Hematopoietic multipotent progenitor cell (in vitro differentiated cells): ENCODE data around the gene PTPN13. TPM values are rescaled to one million over a fixed set of nuclear protein-coding genes. Genes with fewer than 3 reads are reported as not detected.
A peak's percentile ranks its signal among the peaks of the same experiment; 100 is the strongest.
"Not testable (repeated sequence)": the region's sequence is repeated elsewhere in the genome, so short reads cannot be mapped to it uniquely, and the experiment has no call there.

ENCODE experiments used
- DNase-seq, 3 donors: peaks; one replicate each; pipeline ENCODE4 v3.0.0-alpha.2; 2011 to 2015; ENCODE audit warnings: low read depth in 2 of 3, low spot score in 2 of 3
- total RNA-seq: library from RNA; depleted of rRNA; stranded (reverse); fragments of >200 nt; gene quantifications from one replicate; pipeline ENCODE4 v1.2.3, GENCODE V29; 2012

The PTPN13 gene
- total RNA-seq, 1 donor = 0.81 TPM

DNA sequence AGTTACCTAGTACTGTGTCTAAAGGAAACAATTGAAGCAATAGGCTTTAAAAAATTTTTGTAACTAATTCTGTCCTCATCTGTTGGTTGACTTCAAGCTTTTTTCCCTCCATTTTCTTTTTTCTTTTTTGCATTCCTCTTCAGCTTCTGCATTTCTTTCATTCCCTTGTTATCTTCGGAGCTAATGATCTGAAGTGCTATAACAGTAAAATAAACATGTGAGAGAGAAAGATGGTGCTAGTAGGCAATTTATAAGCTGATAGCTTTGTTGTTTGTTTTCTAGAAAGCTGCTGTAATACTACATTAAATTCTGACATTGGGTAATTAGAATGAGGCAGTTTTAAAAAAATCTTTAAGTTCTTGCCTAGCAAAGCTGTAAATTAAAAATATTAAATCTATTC is 37.1 kb downstream of the PTPN13 start:
- DNase-seq = no peak

DNA sequence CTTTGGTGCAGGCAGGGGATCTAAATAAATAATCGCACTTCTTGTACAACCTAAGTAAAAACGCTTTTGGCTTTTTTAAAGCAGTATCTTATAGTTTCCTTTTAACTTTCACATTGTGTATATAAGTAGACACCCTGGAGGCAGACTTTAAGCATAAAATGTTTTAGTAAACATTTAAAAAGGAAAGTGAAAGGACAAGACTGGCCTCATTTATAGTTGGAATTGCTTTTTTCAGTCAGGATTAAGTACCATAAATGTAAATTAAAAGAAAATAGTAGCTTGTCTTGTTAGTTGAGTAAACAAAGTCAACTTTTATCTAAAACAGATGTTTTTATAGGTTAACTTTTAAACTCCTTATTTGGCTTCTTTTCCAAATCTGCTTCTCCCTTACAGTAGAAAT is 39.7 kb downstream of the PTPN13 start:
- peak in 1 of 3 donors; percentile 27 for DNase-seq

DNA sequence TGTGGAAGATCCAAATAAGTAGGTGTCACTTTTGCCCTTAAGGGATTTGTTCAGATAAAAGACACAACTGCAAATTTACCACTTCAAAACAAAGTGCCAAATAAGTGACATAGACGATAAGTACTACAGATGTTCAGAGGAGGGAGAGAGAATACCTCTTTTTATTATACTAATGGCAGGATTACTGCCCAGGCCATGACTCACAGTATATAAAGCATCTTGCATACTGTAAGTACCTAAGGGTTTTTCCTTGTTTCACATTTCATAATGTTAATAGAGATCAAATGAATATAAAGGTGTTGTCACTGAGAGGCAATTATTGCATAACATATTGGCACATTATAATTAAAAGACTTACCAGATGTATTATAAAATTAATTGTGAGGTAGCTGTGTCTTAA is 46.4 kb downstream of the PTPN13 start:
- no peak for DNase-seq

DNA sequence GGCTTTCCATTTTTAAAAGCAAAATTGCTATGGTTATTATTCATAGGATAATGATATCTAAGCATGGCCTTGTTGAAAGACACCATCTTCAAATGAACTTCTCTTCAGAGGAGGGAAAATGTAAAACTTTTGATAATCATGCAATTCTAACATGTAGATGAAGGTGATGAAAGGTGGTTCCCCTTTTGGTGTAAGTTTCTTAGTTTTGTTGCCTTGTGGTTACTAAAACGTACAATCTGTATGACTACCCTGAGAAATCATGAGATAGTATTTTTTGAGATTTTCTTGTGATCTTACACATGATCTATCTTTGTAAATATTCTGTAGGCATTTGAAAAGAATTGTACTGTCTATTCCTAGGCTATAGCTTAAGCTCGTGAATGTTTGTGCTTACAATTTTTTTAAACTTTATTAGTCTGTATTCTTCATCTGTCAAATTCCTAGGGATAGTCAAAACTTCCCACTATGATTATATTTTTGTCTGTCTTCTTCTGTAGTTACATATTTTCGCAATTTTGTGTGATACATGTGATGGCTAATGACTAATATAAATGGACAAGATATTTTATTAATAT is 47.5 kb downstream of the PTPN13 start:
- DNase-seq = peak in 1 of 3 donors; percentile 17

DNA sequence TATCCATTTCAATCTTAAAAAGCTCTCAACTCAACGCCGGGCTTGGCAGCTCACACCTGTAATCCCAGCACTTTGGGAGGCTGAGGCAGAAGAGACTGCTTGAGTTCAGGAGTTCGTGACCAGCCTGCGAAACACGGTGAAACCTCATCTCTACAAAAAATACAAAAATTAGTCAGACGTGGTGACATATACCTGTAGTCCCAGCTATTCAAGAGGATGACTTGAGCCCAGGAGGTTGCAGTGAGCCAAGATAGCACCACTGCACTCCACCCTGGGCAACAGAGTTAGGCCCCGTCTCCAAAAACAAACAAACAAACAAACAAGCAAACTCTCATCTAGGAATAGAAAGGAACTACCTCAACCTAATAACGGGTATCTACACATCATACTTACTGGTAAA is 50.8 kb downstream of the PTPN13 start:
- DNase-seq = no peak

DNA sequence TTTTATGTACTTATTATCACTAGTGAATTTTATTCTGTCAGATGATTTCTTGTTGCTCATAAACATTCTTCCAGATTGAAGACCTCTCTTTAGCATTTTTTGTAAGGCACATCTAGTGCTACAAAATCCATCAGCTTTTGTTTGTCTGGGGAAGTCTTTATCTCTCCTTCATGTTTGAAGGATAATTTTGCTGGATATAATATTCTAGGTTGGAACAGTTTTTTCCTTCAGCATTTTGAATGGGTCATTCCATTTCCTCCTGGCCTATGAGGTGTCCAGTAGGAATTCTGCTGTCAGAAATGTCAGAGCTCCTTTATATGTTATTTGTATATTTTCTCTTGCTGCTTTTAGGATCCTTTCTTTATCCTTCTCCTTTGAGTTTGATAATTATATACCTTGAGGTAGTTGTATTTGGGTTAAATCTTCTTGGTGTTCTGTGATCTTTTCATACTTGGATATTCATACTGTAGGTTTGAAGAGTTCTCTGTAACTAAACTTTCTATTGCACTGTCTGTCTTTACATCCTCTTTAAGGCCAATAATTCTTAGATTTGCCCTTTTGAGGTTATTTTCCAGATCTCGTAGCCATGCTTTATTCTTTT is 58.3 kb downstream of the PTPN13 start:
- no peak for DNase-seq

DNA sequence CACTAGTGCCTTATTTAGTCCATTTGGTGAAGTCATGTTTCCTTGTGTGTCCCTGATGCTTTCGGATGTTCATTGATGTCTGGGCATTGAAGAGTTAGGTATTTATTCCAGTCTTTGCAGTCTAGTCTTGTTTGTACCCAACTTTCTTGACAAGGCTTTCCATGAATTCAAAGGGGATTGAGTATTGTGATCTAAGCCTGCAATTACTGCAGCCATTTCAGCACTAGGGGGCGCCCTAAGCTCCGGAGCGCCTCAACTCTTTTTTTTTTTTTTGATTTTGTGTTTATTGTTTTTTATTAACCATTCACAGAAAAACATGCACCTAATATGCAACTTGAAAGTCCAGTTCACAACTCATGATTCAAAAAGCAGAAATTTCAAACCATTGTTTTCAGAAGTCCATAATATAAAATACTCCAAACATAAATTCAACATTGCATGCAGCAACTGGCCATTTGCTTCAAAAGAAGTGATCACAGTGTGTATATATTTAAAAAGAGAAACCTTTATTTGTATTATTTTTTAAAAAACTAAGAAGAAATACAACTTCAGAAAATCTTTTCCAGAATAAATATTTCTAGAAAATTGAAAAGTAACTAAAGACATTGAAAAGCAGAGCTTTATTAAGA is 59.2 kb downstream of the PTPN13 start:
- no peak for DNase-seq

DNA sequence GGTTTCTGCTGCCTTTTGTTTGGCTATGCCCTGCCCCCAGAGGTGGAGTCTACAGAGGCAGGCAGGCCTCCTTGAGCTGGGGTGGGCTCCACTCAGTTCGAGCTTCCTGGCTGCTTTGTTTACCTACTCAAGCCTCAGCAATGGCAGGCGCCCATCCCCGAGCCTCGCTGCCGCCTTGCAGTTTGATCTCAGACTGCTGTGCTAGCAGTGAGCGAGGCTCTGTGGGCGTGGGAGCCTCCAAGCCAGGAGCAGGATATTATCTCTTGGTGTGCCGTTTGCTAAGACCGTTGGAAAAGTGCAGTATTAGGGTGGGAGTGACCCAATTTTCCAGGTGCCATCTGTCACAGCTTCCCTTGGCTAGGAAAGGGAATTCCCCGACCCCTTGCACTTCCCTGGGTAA is 62.7 kb downstream of the PTPN13 start:
- not testable (repeated sequence) for DNase-seq

DNA sequence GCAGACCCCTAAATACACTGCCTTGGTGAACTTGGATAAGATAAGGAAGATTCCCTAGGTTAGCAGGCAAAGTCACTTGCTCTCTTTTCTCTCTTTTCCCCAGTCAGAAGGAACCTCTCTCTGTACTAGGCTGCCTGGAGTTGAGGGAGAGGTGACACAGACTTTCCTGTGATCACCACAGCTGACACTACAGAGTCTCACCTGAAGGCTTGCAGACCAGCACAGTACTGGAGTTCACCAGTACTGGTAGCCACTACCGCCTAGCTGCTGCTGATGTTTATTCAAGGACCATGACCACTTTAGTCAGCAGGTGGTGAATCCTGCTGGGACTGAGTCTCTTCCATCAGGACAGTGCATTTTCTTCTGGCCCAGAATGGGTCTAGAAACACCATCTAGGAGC is 63.3 kb downstream of the PTPN13 start:
- DNase-seq = no peak

DNA sequence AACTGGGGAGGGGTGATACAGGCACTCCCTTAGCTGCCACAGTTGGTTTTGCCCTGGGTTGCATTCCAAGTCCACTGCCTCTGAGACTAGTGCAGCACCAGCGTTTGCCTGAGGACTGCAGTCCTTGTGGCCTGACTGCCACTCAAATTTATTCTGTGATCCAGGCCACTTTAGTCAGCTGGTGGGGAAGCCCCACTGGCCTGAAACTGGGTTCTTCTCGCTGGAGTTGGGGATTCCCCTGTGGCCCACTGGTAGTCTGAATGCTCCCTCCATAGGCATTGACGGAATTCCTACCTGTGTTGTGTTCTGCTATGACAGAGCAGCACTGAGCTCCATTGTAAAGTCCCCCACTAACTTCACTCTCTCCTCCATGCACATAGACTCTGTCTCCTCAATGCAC is 63.8 kb downstream of the PTPN13 start:
- no peak for DNase-seq

DNA sequence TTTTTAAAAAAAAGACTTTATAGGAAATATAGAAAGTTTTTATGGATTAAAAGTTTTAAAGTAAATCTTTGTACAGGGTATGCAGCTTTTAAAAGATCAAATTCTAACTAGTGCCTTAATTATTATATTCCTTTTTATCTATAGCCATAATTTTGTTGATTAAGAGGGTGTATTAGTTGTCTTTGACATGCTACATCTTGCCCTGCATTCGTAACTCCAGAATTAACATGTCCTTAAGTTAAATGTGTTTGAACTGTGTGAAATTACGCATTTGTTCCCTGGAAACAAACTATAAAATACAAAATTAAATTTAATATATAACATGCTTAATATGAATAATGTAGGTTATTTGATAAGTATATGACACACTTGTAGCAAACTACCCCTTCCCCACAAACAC is 66.3 kb downstream of the PTPN13 start:
- no peak for DNase-seq

DNA sequence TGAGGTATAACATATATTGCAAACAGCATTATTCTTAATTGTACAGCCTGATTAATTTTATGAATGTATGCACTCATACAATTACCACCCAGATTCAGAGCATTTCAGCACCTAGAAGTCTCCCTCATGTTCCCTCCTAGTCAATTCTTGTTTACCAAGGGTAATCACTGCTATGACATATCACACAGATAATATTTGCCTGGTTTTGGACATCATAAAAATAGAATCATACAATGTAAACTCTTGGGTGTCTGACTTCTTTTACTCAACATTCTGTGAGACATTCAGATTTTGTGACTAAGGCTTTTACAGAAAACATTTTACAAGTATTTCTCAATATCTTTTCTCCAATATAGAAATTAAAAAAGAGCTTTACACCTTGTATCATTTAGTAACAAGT is 66.9 kb downstream of the PTPN13 start:
- no peak for DNase-seq

DNA sequence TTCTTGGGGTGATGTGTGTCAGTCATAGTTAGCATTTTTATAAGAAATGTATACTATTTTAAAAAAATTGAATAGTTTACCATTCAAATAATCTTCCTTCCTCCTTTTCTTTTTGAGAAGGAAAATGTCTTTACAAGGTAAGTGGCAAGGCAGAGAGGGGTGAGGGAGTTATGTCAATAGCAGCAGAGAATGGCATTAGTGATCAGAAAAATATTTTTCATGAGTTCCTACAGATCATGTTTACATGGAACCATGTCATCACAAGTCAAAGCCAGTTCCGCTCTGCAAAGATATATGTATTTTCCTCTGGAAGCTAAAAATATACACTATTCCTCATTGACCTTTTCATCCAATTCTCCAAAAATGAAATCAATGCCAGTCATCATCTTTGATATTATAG is 67.3 kb downstream of the PTPN13 start:
- no peak for DNase-seq

DNA sequence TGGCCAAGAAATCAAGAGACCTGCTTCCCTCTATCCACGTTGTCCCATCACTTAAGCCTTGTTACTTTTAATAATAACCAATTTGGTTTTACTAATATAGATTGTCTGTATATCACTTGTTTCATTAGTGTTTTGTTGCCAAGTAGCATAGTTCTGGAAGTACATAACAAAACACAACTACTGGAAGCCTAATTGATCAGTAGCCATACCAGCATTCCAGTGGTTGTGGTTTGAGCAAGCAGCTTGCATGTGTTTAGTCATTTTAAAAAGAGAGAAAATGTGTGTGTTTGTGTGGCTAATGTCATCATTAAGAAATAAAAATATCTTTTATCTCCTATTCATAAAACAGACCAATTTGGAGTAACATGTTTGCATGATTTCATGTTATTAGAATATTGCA is 70.8 kb downstream of the PTPN13 start:
- DNase-seq = no peak

DNA sequence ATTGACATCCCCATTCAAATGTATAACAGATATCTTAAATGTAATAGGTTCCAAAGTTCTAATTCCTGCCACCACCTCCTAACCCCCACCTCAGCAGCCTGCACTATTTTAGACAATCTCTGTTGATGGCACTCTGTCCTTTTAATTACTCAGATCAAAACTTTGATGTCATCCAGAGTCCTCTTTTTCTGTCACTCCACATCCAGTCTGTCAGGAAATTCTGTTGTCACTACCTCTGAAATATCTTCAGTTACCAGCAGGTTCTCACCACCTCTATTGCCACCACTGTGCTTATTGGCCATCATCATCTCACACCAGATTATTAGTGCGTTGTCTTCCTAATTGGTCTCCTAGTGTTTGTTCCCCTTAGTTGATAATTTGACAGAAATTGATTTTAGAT is 76.2 kb downstream of the PTPN13 start:
- no peak for DNase-seq

DNA sequence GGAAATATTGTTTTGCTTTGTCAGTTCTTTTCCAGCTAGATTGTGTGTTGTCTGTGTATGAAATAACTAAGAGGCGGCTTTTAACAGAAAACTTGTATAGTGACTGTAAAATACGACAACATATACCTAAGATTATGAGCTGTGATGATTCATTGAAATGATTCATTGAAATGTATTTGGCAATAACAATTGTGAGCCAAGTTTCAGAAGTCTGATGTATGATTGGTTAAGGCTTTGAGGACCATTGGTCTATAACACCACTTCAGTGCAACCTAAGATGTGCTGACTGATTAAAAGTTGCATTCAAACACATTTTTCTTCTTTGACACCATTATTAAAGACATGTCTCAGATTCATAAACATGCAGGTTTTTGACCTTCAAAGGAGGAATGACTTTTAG is 76.6 kb downstream of the PTPN13 start:
- no peak for DNase-seq

DNA sequence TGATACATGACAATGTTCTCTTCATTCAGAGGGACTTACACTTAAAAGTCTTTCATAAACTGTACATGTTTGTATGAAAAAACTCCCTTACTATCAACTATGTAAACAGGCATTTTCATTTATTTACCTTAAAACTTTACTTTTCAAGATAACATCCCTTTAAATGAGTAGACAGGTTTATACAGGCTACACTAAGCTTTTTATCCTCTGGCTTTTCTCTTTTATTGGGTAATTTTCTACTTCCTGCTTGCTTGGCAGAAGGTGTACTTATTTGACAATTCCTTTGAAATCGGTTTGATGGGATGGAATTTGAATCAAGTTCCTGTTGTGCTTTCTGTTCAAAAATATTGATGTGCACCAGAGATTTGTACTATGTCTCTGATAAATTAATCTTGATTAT is 81.4 kb downstream of the PTPN13 start:
- no peak for DNase-seq

DNA sequence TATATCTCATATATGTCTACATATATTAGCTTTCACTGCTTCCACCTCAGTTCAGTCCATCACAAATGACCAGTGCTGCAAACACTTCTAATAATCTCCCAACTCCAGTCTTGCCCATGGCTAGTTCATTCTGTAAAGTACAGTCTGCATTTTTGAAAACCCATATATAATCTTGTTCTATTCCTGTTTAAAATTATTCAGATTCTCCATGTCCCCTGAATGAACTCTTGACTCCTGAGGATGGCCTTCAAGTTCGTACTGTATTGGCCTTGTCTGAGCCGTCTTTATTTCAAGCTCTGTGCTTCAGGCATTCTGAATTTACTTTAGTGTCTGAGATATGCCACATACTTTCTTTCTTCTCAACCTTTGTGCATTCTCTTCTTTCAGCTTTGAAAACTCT is 84.7 kb downstream of the PTPN13 start:
- DNase-seq = no peak

DNA sequence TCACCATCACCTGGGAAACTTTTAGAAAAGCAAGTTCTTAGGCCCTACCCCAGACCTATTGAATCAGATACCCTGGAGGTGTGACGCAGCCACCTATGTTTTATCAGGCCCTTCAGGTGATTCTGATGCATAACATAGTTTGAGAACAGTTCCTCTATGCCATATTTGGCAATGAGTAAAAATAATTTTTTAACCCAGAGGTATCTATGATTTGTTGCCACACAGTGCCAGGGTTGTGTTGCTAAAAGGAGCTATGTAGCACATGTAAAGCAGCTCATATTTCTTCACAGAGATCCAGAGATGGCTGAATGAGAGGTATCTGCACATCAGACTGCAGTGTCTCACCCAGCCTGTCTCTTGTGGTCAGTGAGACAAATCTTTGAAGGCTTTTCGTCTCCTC is 85.3 kb downstream of the PTPN13 start:
- DNase-seq = no peak

DNA sequence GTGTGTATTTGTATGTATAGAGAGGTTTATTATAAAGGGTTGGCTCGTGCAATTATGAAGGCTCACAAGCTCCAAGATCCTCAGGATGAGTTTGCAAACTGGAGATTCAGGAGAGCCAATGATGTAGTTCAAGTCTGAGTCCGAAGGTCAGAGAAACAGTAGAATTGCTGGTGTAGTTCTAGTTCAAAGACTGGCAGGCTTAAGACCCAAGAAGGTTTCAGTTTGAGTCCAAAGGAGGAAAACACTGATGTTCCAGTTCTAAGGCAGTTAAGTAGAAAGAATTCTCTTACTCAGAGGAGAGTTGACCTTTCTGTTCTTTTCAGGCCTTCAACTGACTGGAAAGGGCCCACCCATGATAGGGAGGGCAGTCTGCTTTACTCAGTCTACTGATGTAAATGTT is 89.1 kb downstream of the PTPN13 start:
- DNase-seq = no peak

DNA sequence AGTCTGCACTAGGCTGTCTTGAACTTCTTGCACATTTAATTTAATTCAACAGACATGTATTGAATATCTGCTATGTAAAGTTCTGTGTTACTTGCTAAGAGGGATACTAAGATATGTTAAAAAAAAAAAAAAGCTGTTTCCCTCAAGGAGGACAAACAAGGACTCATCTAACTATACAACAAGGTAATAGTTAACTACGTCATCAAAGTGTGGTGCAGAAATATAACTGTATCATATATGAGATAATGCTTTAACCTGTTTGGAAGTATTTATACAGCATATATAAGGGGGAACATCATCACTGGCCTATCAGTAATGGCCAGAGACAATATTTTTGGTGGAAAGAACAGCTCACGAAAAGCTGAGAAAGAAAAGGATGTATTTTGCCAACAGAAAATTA is 89.9 kb downstream of the PTPN13 start:
- DNase-seq = no peak

DNA sequence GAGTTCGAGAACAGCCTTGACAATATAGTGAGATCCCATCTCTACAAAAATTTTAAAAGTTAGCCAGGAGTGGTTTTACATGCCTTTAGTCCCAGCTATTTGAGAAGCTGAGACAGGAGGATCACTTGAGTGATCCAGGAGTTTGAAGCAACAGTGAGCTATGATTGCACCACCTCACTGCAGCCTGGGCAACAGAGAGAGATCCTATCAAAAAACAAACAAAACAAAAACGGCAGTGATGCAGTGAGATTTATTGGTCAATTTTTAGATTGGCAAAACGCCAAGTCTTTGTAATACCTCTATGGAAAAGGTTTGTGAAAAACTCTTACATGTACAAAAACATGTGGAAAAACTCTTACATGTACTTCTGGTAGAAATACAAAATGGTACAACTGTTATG is 91.3 kb downstream of the PTPN13 start:
- no peak for DNase-seq

DNA sequence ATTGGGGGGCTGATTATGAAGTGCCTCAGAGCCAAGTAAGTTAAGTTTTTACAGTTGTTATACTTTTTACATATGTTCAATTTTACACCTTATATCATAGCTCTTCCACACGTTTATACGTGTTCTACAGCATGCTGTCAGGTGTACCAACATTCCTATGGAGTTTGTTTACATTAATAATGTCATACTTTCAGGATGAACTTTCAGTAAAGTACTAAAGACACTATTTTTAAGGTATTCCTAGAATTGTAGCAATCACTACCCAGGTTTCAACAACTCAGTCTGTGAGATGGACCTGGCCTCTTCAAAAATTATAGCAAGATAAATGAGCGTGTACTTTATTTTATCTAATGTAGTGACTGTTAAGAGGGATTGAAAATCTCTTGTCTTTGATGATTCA is 92.6 kb downstream of the PTPN13 start:
- no peak for DNase-seq
